Measurements from ENCODE around the gene PTH1R.

Gene PTH1R

DNA sequence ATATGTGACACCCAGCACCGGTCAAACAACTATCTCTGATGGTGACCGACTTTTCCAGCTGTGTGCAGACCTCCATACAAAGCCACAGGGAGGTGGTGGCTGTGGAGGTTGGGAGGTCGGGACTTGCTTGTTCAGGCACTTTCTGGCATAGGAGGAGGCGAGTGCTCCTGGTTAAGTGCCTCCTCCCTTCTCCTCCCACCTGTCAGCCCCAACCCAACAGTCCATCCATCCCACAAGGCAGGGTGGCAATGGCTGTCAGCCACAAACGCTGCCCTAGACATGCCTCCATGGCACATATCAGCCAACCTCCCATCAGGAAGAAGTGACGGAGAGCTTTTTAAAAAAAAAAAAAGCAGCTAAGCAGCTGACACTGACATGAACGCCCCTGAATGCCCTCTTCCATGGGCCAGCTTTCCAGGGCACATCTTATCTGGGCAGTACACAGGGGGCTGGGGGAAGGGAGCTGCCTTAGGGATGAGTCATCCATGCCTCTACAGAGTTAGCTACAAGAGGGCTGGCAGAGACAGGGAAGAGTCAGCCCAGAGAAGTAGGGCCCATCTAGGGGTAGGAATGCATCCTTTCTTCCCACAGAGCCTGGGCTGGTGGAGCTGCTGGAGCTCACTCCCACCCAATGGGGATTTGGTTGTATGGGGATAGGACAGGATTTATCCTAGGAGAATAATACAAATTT, 57.8 kb downstream of the PTH1R start:
- WGBS (ENCODE audit: insufficient coverage, insufficient read length) = no CpG with 5 or more reads among the region's 7 CpGs
- Histone ChIP-seq H3K27ac (ENCODE audit: low read length) (no peak overlapping the region), H3K9me3 (ENCODE audit: control insufficient read depth, insufficient read depth, low read length) (no peaks in the 10 kb centered on the region), H3K4me1 (ENCODE audit: control insufficient read depth, insufficient read depth, low read length) (peaks cover 4% of the 10 kb centered on the region), H3K27me3 (ENCODE audit: control insufficient read depth, insufficient read depth, low read length) (no peaks in the 10 kb centered on the region), H3K4me3 (ENCODE audit: low read length) (no peak overlapping the region), H3K36me3 (ENCODE audit: control insufficient read depth, insufficient read depth, low read length) (no peaks in the 10 kb centered on the region; the same call in 1 of the 2 replicates)
- peak; percentile 68 for DNase-seq (ENCODE audit: low read depth, low spot score)

- no peak overlapping the region for H3K27ac ChIP-seq (ENCODE audit: low read length)
Observed at GRCh38 chr3:46935989-46936558, 58.6 kb downstream of the PTH1R start.

DNA sequence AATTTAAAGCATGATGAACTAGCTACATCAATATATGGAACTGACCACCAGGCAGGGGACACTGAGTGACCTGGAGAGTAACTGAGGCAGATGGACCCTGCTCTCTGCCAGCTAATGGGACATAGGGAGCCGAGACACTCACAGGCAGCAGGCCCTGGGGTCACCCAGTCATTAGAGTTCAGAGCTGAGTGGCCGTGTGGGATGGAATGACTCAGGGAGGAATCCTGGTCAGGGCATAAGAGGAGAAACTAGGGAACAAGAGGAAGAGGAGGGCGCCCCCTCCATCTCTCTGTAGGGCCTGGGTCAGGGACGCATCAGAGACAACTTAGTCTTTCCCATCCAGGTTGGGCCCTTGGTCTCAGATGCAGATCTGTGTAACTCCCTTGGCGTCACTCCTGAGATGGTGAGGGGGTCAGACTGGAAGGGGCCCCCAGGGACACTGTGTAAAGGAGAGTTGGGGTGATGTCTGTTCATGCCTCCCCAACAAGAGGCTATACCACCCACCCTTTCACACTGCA, 59.3 kb downstream of the PTH1R start:
- H3K27me3 ChIP-seq (ENCODE audit: control insufficient read depth, insufficient read depth, low read length) = no peaks in the 10 kb centered on the region
- H3K4me3 ChIP-seq (ENCODE audit: low read length) = no peak overlapping the region
- no CpG with 5 or more reads among the region's 5 CpGs for WGBS (ENCODE audit: insufficient coverage, insufficient read length)
- H3K9me3 ChIP-seq (ENCODE audit: control insufficient read depth, insufficient read depth, low read length) = no peaks in the 10 kb centered on the region
- H3K4me1 ChIP-seq (ENCODE audit: control insufficient read depth, insufficient read depth, low read length) = peaks cover 4% of the 10 kb centered on the region; the same call in 1 of the 2 replicates
- H3K36me3 ChIP-seq (ENCODE audit: control insufficient read depth, insufficient read depth, low read length) = no peaks in the 10 kb centered on the region; the same call in 1 of the 2 replicates
- H3K27ac ChIP-seq (ENCODE audit: low read length) = no peak overlapping the region
- no peak for DNase-seq (ENCODE audit: low read depth, low spot score)

More at GRCh38 chr3:46935989-46936558, 58.6 kb downstream of the PTH1R start:
- H3K36me3 ChIP-seq (ENCODE audit: control insufficient read depth, insufficient read depth, low read length) = no peaks in the 10 kb centered on the region; the same call in 1 of the 2 replicates
- H3K27me3 ChIP-seq (ENCODE audit: control insufficient read depth, insufficient read depth, low read length) = no peaks in the 10 kb centered on the region
- H3K9me3 ChIP-seq (ENCODE audit: control insufficient read depth, insufficient read depth, low read length) = no peaks in the 10 kb centered on the region
- no peak overlapping the region for H3K4me3 ChIP-seq (ENCODE audit: low read length)
- WGBS (ENCODE audit: insufficient coverage, insufficient read length) = no CpG with 5 or more reads among the region's 7 CpGs
- H3K4me1 ChIP-seq (ENCODE audit: control insufficient read depth, insufficient read depth, low read length) = peaks cover 4% of the 10 kb centered on the region
- no peak for DNase-seq (ENCODE audit: low read depth, low spot score)

- H3K9me3 ChIP-seq (ENCODE audit: control insufficient read depth, insufficient read depth, low read length) = no peaks in the 10 kb centered on the region
- H3K4me1 ChIP-seq (ENCODE audit: control insufficient read depth, insufficient read depth, low read length) = peaks cover 6% of the 10 kb centered on the region; the same call in 1 of the 2 replicates
- no peak overlapping the region for H3K4me3 ChIP-seq (ENCODE audit: low read length)
- WGBS (ENCODE audit: insufficient coverage, insufficient read length) = no CpG with 5 or more reads among the region's 2 CpGs
- no peaks in the 10 kb centered on the region; the same call in 1 of the 2 replicates for H3K36me3 ChIP-seq (ENCODE audit: control insufficient read depth, insufficient read depth, low read length)
- no peak overlapping the region for H3K27ac ChIP-seq (ENCODE audit: low read length)
- H3K27me3 ChIP-seq (ENCODE audit: control insufficient read depth, insufficient read depth, low read length) = no peaks in the 10 kb centered on the region
- DNase-seq (ENCODE audit: low read depth, low spot score) = no peak
Observed at GRCh38 chr3:46938118-46938517, 60.6 kb downstream of the PTH1R start.

DNA sequence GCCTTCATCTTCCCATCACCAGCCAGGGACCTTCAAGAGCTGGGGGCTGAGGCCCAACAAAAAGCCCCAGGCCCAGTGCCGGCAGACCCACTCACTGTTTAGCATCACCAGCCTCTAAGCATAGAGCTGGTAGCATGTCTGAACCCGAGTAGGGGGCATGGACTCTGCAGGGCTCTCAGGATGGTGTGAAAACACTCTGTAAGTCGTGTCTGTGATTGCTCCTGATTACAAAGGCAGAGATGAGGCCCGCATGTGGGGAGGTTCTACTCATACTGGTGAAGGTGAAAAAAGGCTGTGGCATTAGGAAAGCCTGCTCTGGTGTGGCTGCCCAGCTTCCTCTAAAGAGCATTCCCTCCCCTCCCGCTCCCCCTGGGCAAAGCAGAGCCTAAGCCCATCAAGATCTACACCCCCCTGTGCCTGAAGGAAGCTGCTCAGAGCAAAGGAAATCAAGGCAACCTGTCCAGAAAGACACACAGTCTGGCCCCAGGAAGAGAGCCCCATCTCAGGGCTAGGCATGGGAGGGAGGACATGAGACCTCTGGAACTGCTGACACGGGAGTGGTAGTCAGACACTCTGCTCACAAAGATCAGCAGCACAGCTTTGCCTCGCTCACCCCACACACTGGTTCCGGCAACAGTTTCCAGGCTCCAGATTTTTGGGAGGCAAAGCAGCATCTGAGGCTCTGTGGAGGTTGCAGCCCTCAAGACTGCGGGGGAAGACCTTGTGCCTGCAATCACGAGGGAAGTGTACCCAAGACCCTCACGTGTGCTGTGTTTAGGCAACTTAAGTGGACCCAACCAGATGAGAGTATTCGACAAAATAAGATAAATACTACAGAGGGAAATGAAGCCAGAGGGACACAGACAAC, 62.3 kb downstream of the PTH1R start:
- Histone ChIP-seq H3K4me1 (ENCODE audit: control insufficient read depth, insufficient read depth, low read length) (peaks cover 8% of the 10 kb centered on the region), H3K4me3 (ENCODE audit: low read length) (no peak overlapping the region), H3K36me3 (ENCODE audit: control insufficient read depth, insufficient read depth, low read length) (no peaks in the 10 kb centered on the region; the same call in 1 of the 2 replicates), H3K27ac (ENCODE audit: low read length) (no peak overlapping the region), H3K9me3 (ENCODE audit: control insufficient read depth, insufficient read depth, low read length) (no peaks in the 10 kb centered on the region), H3K27me3 (ENCODE audit: control insufficient read depth, insufficient read depth, low read length) (no peaks in the 10 kb centered on the region)
- DNase-seq (ENCODE audit: low read depth, low spot score) = no peak
- WGBS (ENCODE audit: insufficient coverage, insufficient read length) = no CpG with 5 or more reads among the region's 12 CpGs

DNA sequence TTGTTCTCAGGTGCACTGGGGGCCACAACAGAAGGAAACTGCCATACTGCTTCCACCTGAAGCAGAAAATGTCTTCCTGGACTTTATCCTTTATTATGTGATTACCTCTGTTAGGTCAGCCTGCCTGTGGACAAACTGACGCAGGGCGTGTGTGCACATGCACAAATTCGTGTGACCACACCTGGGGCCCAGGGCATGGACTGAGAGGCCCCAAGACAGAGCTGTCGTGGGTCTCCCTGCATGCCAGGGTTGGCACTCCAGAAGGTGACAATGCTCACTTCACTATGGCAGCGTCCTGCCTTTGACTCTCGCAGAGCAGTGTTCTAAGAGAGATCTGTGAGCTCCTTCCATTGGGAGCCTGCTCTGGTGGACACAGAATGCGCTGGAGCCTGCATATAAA, 64.6 kb downstream of the PTH1R start:
- H3K4me1 ChIP-seq (ENCODE audit: control insufficient read depth, insufficient read depth, low read length) = peaks cover 4% of the 10 kb centered on the region
- WGBS (ENCODE audit: insufficient coverage, insufficient read length) = no CpG with 5 or more reads among the region's 7 CpGs
- no peaks in the 10 kb centered on the region for H3K36me3 ChIP-seq (ENCODE audit: control insufficient read depth, insufficient read depth, low read length)

GRCh38 chr3:46942481-46943236, 65.1 kb downstream of the PTH1R start:
- Histone ChIP-seq H3K9me3 (ENCODE audit: control insufficient read depth, insufficient read depth, low read length) (no peaks in the 10 kb centered on the region), H3K27me3 (ENCODE audit: control insufficient read depth, insufficient read depth, low read length) (no peaks in the 10 kb centered on the region), H3K36me3 (ENCODE audit: control insufficient read depth, insufficient read depth, low read length) (no peaks in the 10 kb centered on the region), H3K4me3 (ENCODE audit: low read length) (no peak overlapping the region), H3K27ac (ENCODE audit: low read length) (no peak overlapping the region), H3K4me1 (ENCODE audit: control insufficient read depth, insufficient read depth, low read length) (peaks cover 4% of the 10 kb centered on the region)
- WGBS (ENCODE audit: insufficient coverage, insufficient read length) = no CpG with 5 or more reads among the region's 12 CpGs
- DNase-seq (ENCODE audit: low read depth, low spot score) = no peak

More for the DNA sequence above, 64.6 kb downstream of the PTH1R start:
- Histone ChIP-seq H3K9me3 (ENCODE audit: control insufficient read depth, insufficient read depth, low read length) (no peaks in the 10 kb centered on the region), H3K27me3 (ENCODE audit: control insufficient read depth, insufficient read depth, low read length) (no peaks in the 10 kb centered on the region), H3K4me3 (ENCODE audit: low read length) (no peak overlapping the region), H3K27ac (ENCODE audit: low read length) (no peak overlapping the region)
- DNase-seq (ENCODE audit: low read depth, low spot score) = no peak

- DNase-seq (ENCODE audit: low read depth, low spot score) = no peak
- H3K27ac ChIP-seq (ENCODE audit: low read length) = no peak overlapping the region
- H3K9me3 ChIP-seq (ENCODE audit: control insufficient read depth, insufficient read depth, low read length) = no peaks in the 10 kb centered on the region
- H3K4me1 ChIP-seq (ENCODE audit: control insufficient read depth, insufficient read depth, low read length) = peaks cover 4% of the 10 kb centered on the region
- H3K27me3 ChIP-seq (ENCODE audit: control insufficient read depth, insufficient read depth, low read length) = no peaks in the 10 kb centered on the region
- H3K4me3 ChIP-seq (ENCODE audit: low read length) = no peak overlapping the region
- no CpG with 5 or more reads among the region's 12 CpGs for WGBS (ENCODE audit: insufficient coverage, insufficient read length)
- no peaks in the 10 kb centered on the region for H3K36me3 ChIP-seq (ENCODE audit: control insufficient read depth, insufficient read depth, low read length)
Observed at GRCh38 chr3:46943237-46944187, 66.0 kb downstream of the PTH1R start.

GRCh38 chr3:46944191-46944590, 66.7 kb downstream of the PTH1R start:
- Histone ChIP-seq H3K4me1 (ENCODE audit: control insufficient read depth, insufficient read depth, low read length) (peaks cover 5% of the 10 kb centered on the region), H3K27ac (ENCODE audit: low read length) (no peak overlapping the region), H3K36me3 (ENCODE audit: control insufficient read depth, insufficient read depth, low read length) (no peaks in the 10 kb centered on the region), H3K4me3 (ENCODE audit: low read length) (no peak overlapping the region), H3K9me3 (ENCODE audit: control insufficient read depth, insufficient read depth, low read length) (no peaks in the 10 kb centered on the region), H3K27me3 (ENCODE audit: control insufficient read depth, insufficient read depth, low read length) (no peaks in the 10 kb centered on the region)
- WGBS (ENCODE audit: insufficient coverage, insufficient read length) = no CpG with 5 or more reads among the region's 8 CpGs
- DNase-seq (ENCODE audit: low read depth, low spot score) = no peak
